Stimulated activated CD4-positive, alpha-beta T cell treated with anti-CD3 and anti-CD28 coated beads, Interleukin-1b, Interleukin-23, amount 100 ng/mL, for 4 hours (primary cell): ENCODE data around the gene RPL3.

Experiments used
- DNase-seq, 2 donors: peaks; one replicate each; pipeline ENCODE4 v3.0.0-alpha.2; 2020; ENCODE audit warnings: low read depth in 2 of 2

RPL3 gene

GRCh38 chr22:39299829-39300178 lies 19.6 kb downstream of the RPL3 start:
- DNase-seq, result no peak

- no peak for DNase-seq
These were observed 21.0 kb downstream of the RPL3 start for GRCh38 chr22:39298241-39298987.

- no peak for DNase-seq
These were observed 21.8 kb downstream of the RPL3 start for GRCh38 chr22:39297490-39298240.

- no peak for DNase-seq
These were observed 22.4 kb downstream of the RPL3 start for GRCh38 chr22:39296981-39297489.

- no peak for DNase-seq
These were observed 22.9 kb downstream of the RPL3 start for GRCh38 chr22:39296535-39296934.

- DNase-seq, result no peak
These were observed 24.6 kb downstream of the RPL3 start for GRCh38 chr22:39294571-39295468.

GRCh38 chr22:39293766-39294368 lies 25.6 kb downstream of the RPL3 start:
- DNase-seq, result no peak

- no peak for DNase-seq
These were observed 26.8 kb downstream of the RPL3 start for GRCh38 chr22:39292561-39293074.

- no peak for DNase-seq
These were observed 27.4 kb downstream of the RPL3 start for GRCh38 chr22:39292031-39292462.

GRCh38 chr22:39291523-39291922 lies 27.9 kb downstream of the RPL3 start:
- DNase-seq, result no peak

- DNase-seq, result no peak
These were observed 28.7 kb downstream of the RPL3 start for GRCh38 chr22:39290724-39291161.

- DNase-seq, result no peak
These were observed 29.3 kb downstream of the RPL3 start for GRCh38 chr22:39289975-39290720.

GRCh38 chr22:39289533-39289932 lies 29.9 kb downstream of the RPL3 start:
- DNase-seq, result no peak

GRCh38 chr22:39288135-39288898 lies 31.1 kb downstream of the RPL3 start:
- no peak for DNase-seq

GRCh38 chr22:39287076-39287725 lies 32.2 kb downstream of the RPL3 start:
- no peak for DNase-seq

GRCh38 chr22:39284983-39285382 lies 34.4 kb downstream of the RPL3 start:
- DNase-seq, result no peak

- DNase-seq, result no peak
These were observed 35.1 kb downstream of the RPL3 start for GRCh38 chr22:39284142-39284980.
